Activated naive CD8-positive, alpha-beta T cell treated with anti-CD3 and anti-CD28 coated beads, Interleukin-2, amount 10 ng/mL, durations not matched to agents 7 days and 5 days (primary cell): ENCODE data around the gene EPHA8. TPM values are rescaled to one million over a fixed set of nuclear protein-coding genes. Genes with fewer than 3 reads are reported as not detected.

Experiments
- ATAC-seq: fragments of 150-1000 bp; cut with Tn5 transposase; one replicate; pipeline ENCODE4 v1.10.0; 2021; ENCODE audit warnings: low read depth, moderate library complexity
- POLR2A ChIA-PET: fragments of 350-600 bp; sonication (Branson Sonifier 250); formaldehyde crosslinking; loops from one replicate; lab custom pipeline; 2021; ENCODE audit warnings: antibody characterized with exemption; lab: Charles Lee
- DNase-seq: peaks from one replicate; pipeline ENCODE4 v3.0.0; 2021
- H3K27ac Mint-ChIP-seq: one replicate; pipeline ENCODE4 v1.8.0; 2022; ENCODE audit warnings: mild to moderate bottlenecking, mixed read lengths
- H3K27me3 Mint-ChIP-seq: one replicate; pipeline ENCODE4 v1.8.0; 2022; ENCODE audit warnings: mild to moderate bottlenecking, moderate library complexity, mixed read lengths
- H3K36me3 Mint-ChIP-seq: one replicate; pipeline ENCODE4 v1.8.0; 2021; ENCODE audit warnings: mild to moderate bottlenecking, mixed read lengths
- H3K4me1 Mint-ChIP-seq: one replicate; pipeline ENCODE4 v1.8.0; 2021; ENCODE audit warnings: mixed read lengths
- H3K4me3 Mint-ChIP-seq: one replicate; pipeline ENCODE4 v1.8.0; 2022; ENCODE audit warnings: mild to moderate bottlenecking, moderate library complexity, mixed read lengths
- H3K9me3 Mint-ChIP-seq: one replicate; pipeline ENCODE4 v1.8.0; 2021; ENCODE audit warnings: mixed read lengths
- total RNA-seq, 2 experiments: library from RNA; stranded (reverse); gene quantifications; one replicate each; pipeline ENCODE4 v1.2.3, GENCODE V29; 2021

EPHA8 gene
- total RNA-seq, 2 experiments from 2014 or later, result not detected

DNA sequence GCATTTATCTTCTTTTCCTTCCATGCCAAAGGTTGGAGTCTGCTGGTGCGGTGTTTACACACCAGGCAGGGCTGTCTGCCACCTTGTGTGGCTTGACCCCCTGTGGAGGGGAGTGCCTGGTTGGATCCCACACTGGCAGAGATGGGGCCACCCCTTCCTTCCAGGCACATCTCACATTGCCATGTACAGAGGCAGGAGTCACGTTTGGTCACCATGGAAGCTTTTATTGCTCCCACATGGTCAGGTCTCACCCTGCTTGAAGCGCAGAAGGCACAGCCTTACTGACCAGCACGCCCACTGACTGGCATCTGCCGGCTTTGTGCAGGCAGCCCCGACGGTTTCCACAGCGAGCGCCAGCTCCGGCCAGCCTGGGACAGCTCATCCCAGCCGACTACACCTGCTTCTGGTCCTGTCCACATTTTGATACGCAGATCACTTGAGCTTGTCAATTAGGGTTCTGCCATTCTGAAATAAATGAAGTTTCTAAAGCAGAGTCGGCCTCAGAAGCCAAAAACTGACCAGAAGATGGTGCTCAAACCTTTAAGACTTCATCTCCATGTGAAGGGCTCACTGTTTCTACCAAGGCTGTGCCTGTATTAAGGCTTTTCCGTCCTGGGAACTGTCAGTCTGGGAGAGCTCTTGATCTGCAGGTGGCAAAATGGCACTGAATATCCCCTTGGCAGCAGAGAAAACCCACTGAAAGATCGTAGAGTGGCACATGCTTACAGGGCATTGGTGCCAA lies 35.6 kb upstream of the EPHA8 start:
- Mint-ChIP-seq H3K27ac (no peak overlapping the region), H3K27me3 (no peaks in the 10 kb centered on the region), H3K9me3 (no peaks in the 10 kb centered on the region), H3K4me3 (no peak overlapping the region), H3K36me3 (peaks cover 2% of the 10 kb centered on the region), H3K4me1 (no peaks in the 10 kb centered on the region)
- DNase-seq (no peak), ATAC-seq (no peak)
- POLR2A ChIA-PET, result no interaction called here

GRCh38 chr1:22528451-22528850 lies 34.8 kb upstream of the EPHA8 start:
- Mint-ChIP-seq H3K4me3 (no peak overlapping the region), H3K4me1 (no peaks in the 10 kb centered on the region), H3K27me3 (no peaks in the 10 kb centered on the region), H3K9me3 (no peaks in the 10 kb centered on the region), H3K27ac (no peak overlapping the region), H3K36me3 (peaks cover 2% of the 10 kb centered on the region)
- ATAC-seq, result no peak
- DNase-seq, result no peak
- POLR2A ChIA-PET, result no interaction called here

GRCh38 chr1:22529901-22530621 lies 33.2 kb upstream of the EPHA8 start:
- Mint-ChIP-seq H3K4me3 (no peak overlapping the region), H3K36me3 (no peaks in the 10 kb centered on the region), H3K27ac (no peak overlapping the region), H3K27me3 (no peaks in the 10 kb centered on the region), H3K4me1 (no peaks in the 10 kb centered on the region), H3K9me3 (no peaks in the 10 kb centered on the region)
- DNase-seq (no peak), ATAC-seq (no peak)
- POLR2A ChIA-PET, result no interaction called here

- POLR2A ChIA-PET, result no interaction called here
- Mint-ChIP-seq H3K9me3 (no peaks in the 10 kb centered on the region), H3K36me3 (no peaks in the 10 kb centered on the region), H3K27ac (no peak overlapping the region), H3K4me3 (no peak overlapping the region), H3K4me1 (no peaks in the 10 kb centered on the region), H3K27me3 (no peaks in the 10 kb centered on the region)
- ATAC-seq, result no peak
- DNase-seq, result no peak
These were observed 32.6 kb upstream of the EPHA8 start for GRCh38 chr1:22530715-22531114.

GRCh38 chr1:22531251-22531650 lies 32.0 kb upstream of the EPHA8 start:
- no peak overlapping the region for H3K4me3 Mint-ChIP-seq
- POLR2A ChIA-PET, result no interaction called here
- no peaks in the 10 kb centered on the region for H3K9me3 Mint-ChIP-seq
- H3K27ac Mint-ChIP-seq, result no peak overlapping the region
- ATAC-seq, result no peak
- DNase-seq, result no peak
- H3K4me1 Mint-ChIP-seq, result peaks cover 2% of the 10 kb centered on the region
- no peaks in the 10 kb centered on the region for H3K27me3 Mint-ChIP-seq
- H3K36me3 Mint-ChIP-seq, result peaks cover 2% of the 10 kb centered on the region

GRCh38 chr1:22533244-22533895 lies 29.9 kb upstream of the EPHA8 start:
- Mint-ChIP-seq H3K27me3 (no peaks in the 10 kb centered on the region), H3K4me1 (peaks cover 2% of the 10 kb centered on the region), H3K27ac (no peak overlapping the region), H3K4me3 (no peak overlapping the region), H3K9me3 (no peaks in the 10 kb centered on the region), H3K36me3 (peaks cover 2% of the 10 kb centered on the region)
- ATAC-seq, result no peak
- POLR2A ChIA-PET, result no interaction called here
- no peak for DNase-seq

GRCh38 chr1:22534951-22535350 lies 28.3 kb upstream of the EPHA8 start:
- POLR2A ChIA-PET, result no interaction called here
- H3K4me1 Mint-ChIP-seq, result peaks cover 12% of the 10 kb centered on the region
- H3K27me3 Mint-ChIP-seq, result no peaks in the 10 kb centered on the region
- ATAC-seq, result no peak
- H3K27ac Mint-ChIP-seq, result no peak overlapping the region
- no peaks in the 10 kb centered on the region for H3K9me3 Mint-ChIP-seq
- no peak for DNase-seq
- peaks cover 2% of the 10 kb centered on the region for H3K36me3 Mint-ChIP-seq
- no peak overlapping the region for H3K4me3 Mint-ChIP-seq

DNA sequence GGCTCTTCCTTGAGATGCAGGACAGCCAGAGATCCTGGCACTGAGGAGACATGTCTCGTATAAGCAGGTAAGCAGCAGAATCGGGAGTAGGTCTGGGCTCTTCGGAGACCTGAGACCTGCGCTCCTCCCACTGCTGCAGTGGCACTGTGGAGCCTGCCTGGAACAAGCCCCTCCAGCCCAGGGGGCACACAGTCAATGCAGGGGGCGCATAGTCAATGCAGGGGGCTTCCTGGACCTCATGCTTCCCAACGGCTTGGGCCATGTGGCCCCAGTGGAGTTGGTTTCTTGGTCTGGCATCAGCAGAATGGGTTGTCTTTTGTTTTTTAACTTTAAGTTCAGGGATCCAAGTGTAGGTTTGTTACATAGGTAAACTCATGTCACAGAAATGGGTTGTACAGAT lies 27.9 kb upstream of the EPHA8 start:
- Mint-ChIP-seq H3K9me3 (no peaks in the 10 kb centered on the region), H3K4me1 (peaks cover 13% of the 10 kb centered on the region), H3K27ac (no peak overlapping the region), H3K4me3 (no peak overlapping the region), H3K36me3 (peaks cover 2% of the 10 kb centered on the region), H3K27me3 (no peaks in the 10 kb centered on the region)
- no peak for ATAC-seq
- POLR2A ChIA-PET, result no interaction called here
- no peak for DNase-seq

DNA sequence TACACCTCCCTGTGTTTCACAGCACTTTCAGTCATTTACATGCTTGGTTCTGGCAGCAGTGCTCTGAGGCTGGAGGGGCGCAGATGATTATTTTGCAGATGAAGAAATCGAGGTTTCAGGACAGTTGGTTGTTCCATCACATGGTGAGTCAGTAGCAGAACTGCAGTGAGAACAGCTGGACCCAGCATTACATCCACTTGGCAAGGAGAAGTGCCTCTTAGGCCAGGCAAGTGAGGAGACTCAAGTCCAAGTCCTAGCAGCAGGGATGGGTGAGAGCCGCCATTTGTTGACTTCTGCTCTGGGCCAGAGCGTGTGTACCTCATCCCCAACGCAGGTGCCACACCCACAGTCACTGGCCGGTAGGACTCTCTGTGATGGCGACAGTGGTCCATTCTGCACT lies 26.8 kb upstream of the EPHA8 start:
- Mint-ChIP-seq H3K27ac (no peak overlapping the region), H3K9me3 (no peaks in the 10 kb centered on the region), H3K27me3 (no peaks in the 10 kb centered on the region), H3K4me1 (peaks cover 13% of the 10 kb centered on the region), H3K4me3 (no peak overlapping the region), H3K36me3 (peaks cover 2% of the 10 kb centered on the region)
- ATAC-seq, result no peak
- DNase-seq, result no peak
- POLR2A ChIA-PET, result no interaction called here

DNA sequence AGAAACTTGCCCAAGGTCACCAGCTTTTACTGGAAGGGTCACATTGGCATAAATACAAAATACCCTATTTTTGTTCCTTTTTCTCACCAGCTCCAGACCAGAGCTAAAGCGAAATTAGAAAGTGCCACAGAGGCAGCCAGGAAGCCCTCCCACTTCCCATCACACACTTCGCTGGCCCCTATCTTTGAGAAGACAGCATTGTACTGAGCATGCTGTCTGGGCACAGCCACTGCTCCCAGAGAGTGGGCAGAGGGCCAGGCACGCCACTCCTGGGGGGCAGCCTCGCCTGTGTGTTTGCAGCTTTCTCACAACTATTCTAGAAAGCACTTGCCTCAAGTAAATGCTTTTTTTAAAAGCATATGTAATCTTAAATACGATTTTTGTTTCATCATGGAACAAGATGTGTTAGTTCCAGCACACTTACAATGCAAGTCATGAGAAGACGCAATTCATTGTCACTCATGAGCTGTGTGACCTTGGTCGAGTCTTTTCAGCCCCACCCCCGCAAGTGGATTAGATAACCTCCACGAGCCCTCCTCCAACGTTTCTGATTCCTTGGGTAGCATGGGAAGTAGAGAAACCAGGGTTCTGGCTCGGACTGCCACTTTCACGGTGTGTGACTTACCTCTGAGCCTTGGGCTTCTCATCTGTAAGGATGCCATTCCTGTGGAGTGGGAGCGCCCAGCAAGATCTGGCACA lies 25.7 kb upstream of the EPHA8 start:
- POLR2A ChIA-PET, result no interaction called here
- Mint-ChIP-seq H3K27me3 (no peaks in the 10 kb centered on the region), H3K27ac (no peak overlapping the region), H3K4me1 (peaks cover 13% of the 10 kb centered on the region), H3K36me3 (peaks cover 2% of the 10 kb centered on the region), H3K9me3 (no peaks in the 10 kb centered on the region), H3K4me3 (no peak overlapping the region)
- no peak for ATAC-seq
- DNase-seq, result no peak

DNA sequence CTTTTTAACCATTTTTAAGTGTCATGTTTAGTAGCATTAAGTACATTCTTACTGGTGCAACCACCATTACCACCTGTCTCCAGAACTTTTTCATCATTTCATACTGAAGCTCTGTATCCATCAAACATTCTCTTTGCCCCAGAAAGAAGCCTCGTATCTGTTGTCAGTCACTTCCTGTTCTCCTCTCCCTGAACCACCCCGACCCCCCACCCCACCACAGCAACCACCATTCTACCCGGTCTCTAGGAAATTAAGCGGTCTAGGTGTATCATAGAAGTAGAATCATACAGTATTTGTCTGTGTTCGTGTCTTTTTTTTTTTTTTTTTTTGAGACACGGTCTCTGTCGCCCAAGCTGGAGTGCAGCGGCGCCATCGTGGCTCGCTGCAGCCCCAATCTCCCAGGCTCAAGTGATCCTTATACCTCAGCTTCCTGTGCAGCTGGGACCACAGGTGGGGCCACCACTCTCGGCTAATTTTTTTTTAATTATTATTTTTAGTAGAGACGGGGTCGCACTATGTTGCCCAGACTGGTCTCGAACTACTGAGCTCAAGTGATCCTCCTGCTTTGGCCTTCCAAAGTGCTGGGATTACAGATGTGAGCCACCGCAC lies 23.7 kb upstream of the EPHA8 start:
- Mint-ChIP-seq H3K9me3 (no peaks in the 10 kb centered on the region), H3K36me3 (peaks cover 2% of the 10 kb centered on the region), H3K27ac (no peak overlapping the region), H3K27me3 (no peaks in the 10 kb centered on the region), H3K4me1 (peaks cover 13% of the 10 kb centered on the region), H3K4me3 (peak overlapping the region; percentile 36)
- peak; percentile 23 for ATAC-seq
- DNase-seq, result no peak
- POLR2A ChIA-PET, result no interaction called here

DNA sequence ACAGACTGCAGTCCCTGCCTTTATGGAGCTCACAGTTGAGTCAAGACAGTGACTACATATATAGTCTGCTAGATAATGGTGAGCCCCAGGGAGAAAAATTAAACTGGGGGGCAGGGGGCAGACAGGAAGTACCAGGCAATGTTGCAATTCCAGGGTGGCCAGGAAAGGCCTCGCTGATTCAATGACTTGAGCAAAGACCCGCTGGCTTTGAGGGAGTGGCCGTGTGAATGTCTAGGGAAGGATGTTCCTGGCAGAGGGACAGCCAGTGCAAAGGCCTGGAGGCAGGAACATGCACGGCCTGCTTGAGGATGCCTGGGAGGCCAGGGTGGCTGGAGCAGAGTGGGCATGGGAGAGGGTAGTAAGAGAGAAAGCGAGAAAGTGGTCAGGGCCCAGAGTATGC lies 23.0 kb upstream of the EPHA8 start:
- H3K36me3 Mint-ChIP-seq, result peaks cover 2% of the 10 kb centered on the region
- peaks cover 1% of the 10 kb centered on the region for H3K27me3 Mint-ChIP-seq
- no peak overlapping the region for H3K4me3 Mint-ChIP-seq
- H3K27ac Mint-ChIP-seq, result no peak overlapping the region
- H3K4me1 Mint-ChIP-seq, result peaks cover 13% of the 10 kb centered on the region
- no peaks in the 10 kb centered on the region for H3K9me3 Mint-ChIP-seq
- POLR2A ChIA-PET, result no interaction called here
- ATAC-seq (no peak), DNase-seq (no peak)

DNA sequence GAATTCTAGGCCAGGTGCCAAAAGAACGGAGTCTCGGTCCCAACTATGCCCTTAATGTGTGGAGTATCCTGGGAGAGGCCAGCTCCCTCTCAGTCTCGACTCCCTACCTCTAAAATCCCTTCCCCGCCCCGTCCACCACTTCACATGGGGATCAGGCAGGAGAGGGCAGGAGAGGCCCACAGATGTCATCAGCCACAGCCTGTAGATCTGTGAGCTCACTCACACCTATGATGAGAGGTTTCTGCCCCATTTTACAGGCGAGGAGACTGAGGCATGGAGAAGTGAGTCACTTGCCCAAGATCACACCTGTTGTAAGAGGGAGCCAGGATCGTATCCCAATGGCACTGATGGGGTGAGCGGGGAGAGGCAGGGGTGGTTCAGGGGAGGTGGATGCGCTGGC lies 20.4 kb upstream of the EPHA8 start:
- DNase-seq (no peak), ATAC-seq (no peak)
- Mint-ChIP-seq H3K9me3 (no peaks in the 10 kb centered on the region), H3K4me3 (no peak overlapping the region), H3K27me3 (peaks cover 15% of the 10 kb centered on the region), H3K4me1 (peaks cover 12% of the 10 kb centered on the region), H3K27ac (no peak overlapping the region), H3K36me3 (no peaks in the 10 kb centered on the region)
- POLR2A ChIA-PET, result no interaction called here
